Stimulated activated CD4-positive, alpha-beta T cell treated with anti-CD3 and anti-CD28 coated beads, Interleukin-4, amount 100 ng/mL, for 1 hour (primary cell): ENCODE results near the gene ERC2.
"Not testable (repeated sequence)": the region's sequence is repeated elsewhere in the genome, so short reads cannot be mapped to it uniquely, and the experiment has no call there.

Experiments
- DNase-seq: peaks from one replicate; pipeline ENCODE4 v3.0.0-alpha.2; 2020

The ERC2 gene

GRCh38 chr3:55863028-55863427 lies 605.2 kb downstream of the ERC2 start:
- DNase-seq: no peak

- DNase-seq: no peak
Measured at GRCh38 chr3:55860049-55860721, 608.1 kb downstream of the ERC2 start.

- DNase-seq: no peak
Measured at GRCh38 chr3:55859305-55859704, 609.0 kb downstream of the ERC2 start.

GRCh38 chr3:55858727-55859126 lies 609.5 kb downstream of the ERC2 start:
- DNase-seq: no peak

- no peak for DNase-seq
Measured at GRCh38 chr3:55858302-55858701, 610.0 kb downstream of the ERC2 start.

- no peak for DNase-seq
Measured at GRCh38 chr3:55857633-55858032, 610.6 kb downstream of the ERC2 start.

- DNase-seq: no peak
Measured at GRCh38 chr3:55855311-55855710, 613.0 kb downstream of the ERC2 start.

GRCh38 chr3:55854494-55854893 lies 613.8 kb downstream of the ERC2 start:
- DNase-seq: no peak

GRCh38 chr3:55852326-55852725 lies 615.9 kb downstream of the ERC2 start:
- DNase-seq: no peak

- DNase-seq: no peak
Measured at GRCh38 chr3:55842204-55842603, 626.1 kb downstream of the ERC2 start.

GRCh38 chr3:55831876-55832275 lies 636.4 kb downstream of the ERC2 start:
- DNase-seq: not testable (repeated sequence)

GRCh38 chr3:55828712-55829111 lies 639.6 kb downstream of the ERC2 start:
- DNase-seq: no peak

GRCh38 chr3:55827786-55828185 lies 640.5 kb downstream of the ERC2 start:
- DNase-seq: no peak

- no peak for DNase-seq
Measured at GRCh38 chr3:55826731-55827496, 641.4 kb downstream of the ERC2 start.

GRCh38 chr3:55826097-55826496 lies 642.2 kb downstream of the ERC2 start:
- no peak for DNase-seq

- DNase-seq: no peak
Measured at GRCh38 chr3:55824406-55824805, 643.9 kb downstream of the ERC2 start.

GRCh38 chr3:55823829-55824228 lies 644.4 kb downstream of the ERC2 start:
- DNase-seq: no peak

- DNase-seq: no peak
Measured at GRCh38 chr3:55823001-55823400, 645.3 kb downstream of the ERC2 start.

- DNase-seq: no peak
Measured at GRCh38 chr3:55819005-55819404, 649.3 kb downstream of the ERC2 start.

GRCh38 chr3:55818485-55818884 lies 649.8 kb downstream of the ERC2 start:
- no peak for DNase-seq

- no peak for DNase-seq
Measured at GRCh38 chr3:55816794-55817576, 651.3 kb downstream of the ERC2 start.

GRCh38 chr3:55815262-55815661 lies 653.0 kb downstream of the ERC2 start:
- no peak for DNase-seq

- DNase-seq: no peak
Measured at GRCh38 chr3:55813268-55814097, 654.8 kb downstream of the ERC2 start.
